ENCODE results near the gene CFAP46.

The CFAP46 gene

GRCh38 chr10:132770061-132771021 is 172.0 kb downstream of the CFAP46 start:
- H3K4me3 ChIP-seq (ENCODE audit: low read depth, low read length): no peak overlapping the region
- no peak for DNase-seq (ENCODE audit: low read depth)
- TF ChIP-seq CTCF (conservative IDR thresholded peaks at IDR 0.05; ENCODE audit: low read depth, low read length): no peak

GRCh38 chr10:132768346-132769248 is 173.8 kb downstream of the CFAP46 start:
- TF ChIP-seq CTCF (conservative IDR thresholded peaks at IDR 0.05; ENCODE audit: low read depth, low read length): no peak
- H3K4me3 ChIP-seq (ENCODE audit: low read depth, low read length): no peak overlapping the region

GRCh38 chr10:132766291-132766690 is 176.1 kb downstream of the CFAP46 start:
- TF ChIP-seq CTCF (conservative IDR thresholded peaks at IDR 0.05; ENCODE audit: low read depth, low read length): no peak
- no peak overlapping the region for H3K4me3 ChIP-seq (ENCODE audit: low read depth, low read length)
- DNase-seq (ENCODE audit: low read depth): no peak

More at GRCh38 chr10:132768346-132769248, 173.8 kb downstream of the CFAP46 start:
- DNase-seq (ENCODE audit: low read depth): no peak

GRCh38 chr10:132765435-132765834 is 176.9 kb downstream of the CFAP46 start:
- H3K4me3 ChIP-seq (ENCODE audit: low read depth, low read length): no peak overlapping the region
- DNase-seq (ENCODE audit: low read depth): no peak
- TF ChIP-seq CTCF (conservative IDR thresholded peaks at IDR 0.05; ENCODE audit: low read depth, low read length): no peak

GRCh38 chr10:132764108-132764507 is 178.3 kb downstream of the CFAP46 start:
- DNase-seq (ENCODE audit: low read depth): no peak
- no peak for TF ChIP-seq CTCF (conservative IDR thresholded peaks at IDR 0.05; ENCODE audit: low read depth, low read length)
- no peak overlapping the region for H3K4me3 ChIP-seq (ENCODE audit: low read depth, low read length)

- no peak overlapping the region for H3K4me3 ChIP-seq (ENCODE audit: low read depth, low read length)
- no peak for TF ChIP-seq CTCF (conservative IDR thresholded peaks at IDR 0.05; ENCODE audit: low read depth, low read length)
- no peak for DNase-seq (ENCODE audit: low read depth)
Observed at GRCh38 chr10:132763545-132763944, 178.8 kb downstream of the CFAP46 start.
